Testis (tissue), 3 donors: ENCODE results near the gene NEU2. TPM values are rescaled to one million over a fixed set of nuclear protein-coding genes. Genes with fewer than 3 reads are reported as not detected.
"Not testable (repeated sequence)": the region's sequence is repeated elsewhere in the genome, so short reads cannot be mapped to it uniquely, and the experiment has no call there.

Source experiments
- DNase-seq: peaks from one replicate; pipeline ENCODE4 v3.0.0-alpha.2; 2019
- H3K27ac ChIP-seq, 2 donors: fragments of 200-600 bp; sonication (generic); one replicate each; pipeline ENCODE4 v1.5.1; 2019
- H3K27me3 ChIP-seq: fragments of 200-600 bp; sonication (generic); one replicate; pipeline ENCODE4 v1.5.1; 2019
- H3K36me3 ChIP-seq: fragments of 200-600 bp; sonication (generic); one replicate; pipeline ENCODE4 v1.5.1; 2017; ENCODE audit warnings: low read depth; ENCODE audit errors: missing control alignments
- H3K4me1 ChIP-seq: fragments of 200-600 bp; sonication (generic); one replicate; pipeline ENCODE4 v1.5.1; 2019
- H3K4me3 ChIP-seq, 2 donors: fragments of 200-600 bp; sonication (generic); one replicate each; pipeline ENCODE4 v1.5.1; 2017 to 2019
- H3K9me3 ChIP-seq: fragments of 200-600 bp; sonication (generic); one replicate; pipeline ENCODE4 v1.5.1; 2017
- POLR2A ChIP-seq: fragments of 450-650 bp; IDR thresholded peaks from one replicate; pipeline ENCODE4 v1.6.1; 2017; ENCODE audit warnings: antibody characterized with exemption, mild to moderate bottlenecking, moderate library complexity
- WGBS, 2 donors: methylation state at CpG; one replicate each; pipeline ENCODE4 v1.1.5; 2018; 5-methylcytosine and 5-hydroxymethylcytosine counted together
- intact Hi-C: fragments of 100-400 bp; cut with DNase I; formaldehyde crosslinking; loops from one replicate; pipeline ENCODE4 v1.15.1; 2023; ENCODE audit warnings: low total_unique reads
- polyA plus RNA-seq: library from polyadenylated mRNA; stranded (reverse); fragments of 350-450 nt; fragmentation: Illumina TruSeq; extraction: RNeasy Lipid Tissue Mini Kit (QIAGEN cat#74804); gene quantifications from one replicate; pipeline ENCODE4 v1.2.3, GENCODE V29; 2014; ENCODE audit warnings: low read depth, low replicate concordance; ENCODE audit not compliant: insufficient read depth
- total RNA-seq, 2 donors: library from RNA; depleted of rRNA; stranded (reverse); fragments of >200 nt; gene quantifications; one replicate each; pipeline ENCODE4 v1.2.3, GENCODE V29; 2016
- TF ChIP-seq, protein P1 (sequence below), 3 experiments: fragments of 450-650 bp in 2 of 3; fragments of 200-600 bp in 1 of 3; sonication (generic) in 1 of 3; IDR thresholded peaks; one replicate each; pipeline ENCODE4 v1.5.1; 2016 to 2019; ENCODE audit warnings: antibody characterized with exemption in 3 of 3, mild to moderate bottlenecking in 2 of 3, moderate library complexity in 1 of 3

NEU2 gene
- total and polyA plus RNA-seq, 3 donors from 2014 or later, result not detected

DNA sequence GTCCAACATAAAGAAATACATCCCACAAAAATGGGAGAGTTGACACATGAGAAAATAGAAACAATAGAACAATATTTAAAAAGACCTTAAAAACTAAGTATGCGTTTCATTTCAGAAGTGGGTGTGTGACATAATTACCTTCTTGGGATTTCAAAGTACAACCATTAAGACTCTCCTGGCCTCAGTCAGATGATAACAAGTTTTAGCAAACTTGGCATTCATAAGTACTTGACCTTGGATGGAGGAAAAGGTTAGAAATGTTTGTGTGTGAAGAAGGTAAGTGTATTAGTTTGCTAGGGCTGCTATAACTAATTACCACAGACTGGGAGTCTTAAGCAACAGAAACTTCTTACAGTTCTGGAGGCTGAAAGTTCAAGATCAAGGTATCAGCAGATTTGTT, 14.5 kb upstream of the NEU2 start:
- H3K36me3 ChIP-seq, result no peaks in the 10 kb centered on the region
- no peak overlapping the region for H3K4me3 ChIP-seq
- no peak for DNase-seq
- H3K27ac ChIP-seq, result no peak overlapping the region
- 88 to 97% methylated on average over 1 of the region's 1 CpG for WGBS, 2 donors
- TF ChIP-seq, protein P1, sequence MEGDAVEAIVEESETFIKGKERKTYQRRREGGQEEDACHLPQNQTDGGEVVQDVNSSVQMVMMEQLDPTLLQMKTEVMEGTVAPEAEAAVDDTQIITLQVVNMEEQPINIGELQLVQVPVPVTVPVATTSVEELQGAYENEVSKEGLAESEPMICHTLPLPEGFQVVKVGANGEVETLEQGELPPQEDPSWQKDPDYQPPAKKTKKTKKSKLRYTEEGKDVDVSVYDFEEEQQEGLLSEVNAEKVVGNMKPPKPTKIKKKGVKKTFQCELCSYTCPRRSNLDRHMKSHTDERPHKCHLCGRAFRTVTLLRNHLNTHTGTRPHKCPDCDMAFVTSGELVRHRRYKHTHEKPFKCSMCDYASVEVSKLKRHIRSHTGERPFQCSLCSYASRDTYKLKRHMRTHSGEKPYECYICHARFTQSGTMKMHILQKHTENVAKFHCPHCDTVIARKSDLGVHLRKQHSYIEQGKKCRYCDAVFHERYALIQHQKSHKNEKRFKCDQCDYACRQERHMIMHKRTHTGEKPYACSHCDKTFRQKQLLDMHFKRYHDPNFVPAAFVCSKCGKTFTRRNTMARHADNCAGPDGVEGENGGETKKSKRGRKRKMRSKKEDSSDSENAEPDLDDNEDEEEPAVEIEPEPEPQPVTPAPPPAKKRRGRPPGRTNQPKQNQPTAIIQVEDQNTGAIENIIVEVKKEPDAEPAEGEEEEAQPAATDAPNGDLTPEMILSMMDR (IDR thresholded peaks at IDR 0.05), result no peak
- no peak for TF ChIP-seq POLR2A
- no peaks in the 10 kb centered on the region for H3K4me1 ChIP-seq
- no peaks in the 10 kb centered on the region for H3K27me3 ChIP-seq
- no peaks in the 10 kb centered on the region for H3K9me3 ChIP-seq
- intact Hi-C loops, result no loop called here

DNA sequence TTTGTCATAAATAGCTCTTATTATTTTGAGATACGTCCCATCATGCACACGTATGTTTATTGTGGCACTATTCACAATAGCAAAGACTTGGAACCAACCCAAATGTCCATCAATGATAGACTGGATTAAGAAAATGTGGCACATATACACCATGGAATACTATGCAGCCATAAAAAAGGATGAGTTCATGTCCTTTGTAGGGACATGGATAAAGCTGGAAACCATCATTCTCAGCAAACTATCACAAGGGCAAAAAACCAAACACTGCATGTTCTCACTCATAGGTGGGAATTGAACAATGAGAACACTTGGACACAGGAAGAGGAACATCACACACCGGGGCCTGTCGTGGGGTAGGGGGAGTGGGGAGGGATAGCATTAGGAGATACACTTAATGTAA, 12.9 kb upstream of the NEU2 start:
- intact Hi-C loops, H3K4me1 ChIP-seq: not testable (repeated sequence)
- WGBS, 2 donors, result 89 to 96% methylated on average over 4 of the region's 4 CpGs

DNA sequence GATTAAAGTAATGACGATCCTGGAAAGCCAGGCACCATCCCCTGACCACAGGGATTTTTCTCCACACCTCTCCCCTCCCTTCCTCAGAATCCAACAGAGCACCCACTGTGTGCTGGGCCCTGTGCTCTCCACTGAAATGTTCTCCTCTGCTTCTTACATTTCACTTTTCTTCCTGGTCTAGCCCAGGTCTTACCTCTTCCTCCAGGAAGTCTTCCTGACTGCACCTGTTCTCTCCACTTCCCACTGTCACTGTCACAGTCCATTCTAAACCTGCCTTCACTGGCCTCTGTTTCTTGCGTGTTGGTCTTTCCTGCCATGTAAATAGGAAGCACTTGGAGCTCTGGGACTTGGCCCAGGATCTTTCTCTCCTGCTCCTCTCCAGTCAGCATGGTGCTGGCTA, 12.0 kb upstream of the NEU2 start:
- no peak for TF ChIP-seq POLR2A
- TF ChIP-seq, protein P1 (IDR thresholded peaks at IDR 0.05), result no peak
- Histone ChIP-seq H3K36me3 (no peaks in the 10 kb centered on the region), H3K27ac (no peak overlapping the region), H3K4me3 (no peak overlapping the region), H3K9me3 (no peaks in the 10 kb centered on the region), H3K4me1 (no peaks in the 10 kb centered on the region), H3K27me3 (no peaks in the 10 kb centered on the region)
- 73 to 97% methylated on average over 2 of the region's 2 CpGs for WGBS, 2 donors
- intact Hi-C loops, result no loop called here
- DNase-seq, result no peak

More for the DNA sequence above, 12.9 kb upstream of the NEU2 start:
- H3K9me3 ChIP-seq, H3K27me3 ChIP-seq, H3K27ac ChIP-seq, DNase-seq, H3K36me3 ChIP-seq, H3K4me3 ChIP-seq: not testable (repeated sequence)

DNA sequence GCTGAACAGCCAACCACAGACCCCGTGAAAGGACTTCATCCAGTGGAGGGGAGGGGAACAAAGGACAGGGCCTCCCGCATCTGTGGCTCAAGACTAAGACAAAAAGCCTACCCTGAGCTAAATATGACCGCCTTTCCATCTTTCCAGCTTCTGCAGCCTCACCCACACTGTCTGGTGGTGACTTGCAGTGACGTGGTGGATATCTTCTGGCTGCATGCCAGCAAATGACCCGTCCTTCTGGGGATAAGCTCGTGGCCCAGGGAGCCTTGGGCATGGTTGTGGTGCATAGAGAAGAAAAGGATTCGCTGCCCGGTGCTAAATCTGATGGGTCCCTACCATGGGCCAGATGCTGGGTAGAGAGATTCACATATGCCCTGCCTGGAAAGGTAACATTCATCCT, 10.7 kb upstream of the NEU2 start:
- H3K4me1 ChIP-seq, result no peaks in the 10 kb centered on the region
- H3K9me3 ChIP-seq, result no peaks in the 10 kb centered on the region
- H3K27ac ChIP-seq, result no peak overlapping the region
- intact Hi-C loops, result no loop called here
- no peak for TF ChIP-seq POLR2A
- TF ChIP-seq, protein P1 (IDR thresholded peaks at IDR 0.05), result no peak
- no peaks in the 10 kb centered on the region for H3K36me3 ChIP-seq
- H3K4me3 ChIP-seq, result no peak overlapping the region
- WGBS, 2 donors, result 70 to 73% methylated on average over 8 of the region's 8 CpGs
- no peaks in the 10 kb centered on the region for H3K27me3 ChIP-seq
- DNase-seq, result no peak

DNA sequence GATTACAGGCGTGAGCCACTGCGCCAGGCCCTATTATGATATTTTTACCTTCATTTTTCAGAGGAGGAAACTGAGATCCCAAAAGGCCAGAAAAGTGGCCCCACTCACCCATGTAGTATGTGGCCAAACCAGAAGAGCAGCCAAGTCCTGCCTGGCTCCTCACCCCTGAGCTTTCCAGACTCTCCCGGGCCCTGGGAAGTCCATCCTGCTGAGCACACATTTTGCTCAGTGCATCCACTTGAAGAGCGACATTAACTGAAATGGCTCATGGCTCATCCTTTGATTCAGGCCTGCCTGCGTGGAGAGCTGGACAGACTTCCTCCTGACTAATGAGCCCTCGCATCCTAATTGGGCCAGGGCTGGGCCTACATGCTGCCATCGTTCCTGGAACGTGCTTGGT, 9.9 kb upstream of the NEU2 start:
- no peak overlapping the region for H3K4me3 ChIP-seq
- intact Hi-C loops, result no loop called here
- H3K36me3 ChIP-seq, result no peaks in the 10 kb centered on the region
- no peak for TF ChIP-seq POLR2A
- TF ChIP-seq, protein P1 (IDR thresholded peaks at IDR 0.05), result no peak
- 80 to 88% methylated on average over 8 of the region's 8 CpGs for WGBS, 2 donors
- no peak for DNase-seq
- no peaks in the 10 kb centered on the region for H3K4me1 ChIP-seq
- no peaks in the 10 kb centered on the region for H3K27me3 ChIP-seq
- H3K9me3 ChIP-seq, result no peaks in the 10 kb centered on the region
- H3K27ac ChIP-seq, result no peak overlapping the region
